HAP-1 (cell line): ENCODE results near the gene LRIG1.

Experiments
- DNase-seq, 2 experiments: peaks; one replicate each; pipeline ENCODE4 v3.0.0-alpha.2; 2016 to 2020; ENCODE audit warnings: low spot score in 2 of 2
- H3K27me3 ChIP-seq: fragments of 250-450 bp; sonication (Bioruptor Pico); 2 replicates; pipeline ENCODE4 v1.5.1; 2020; ENCODE audit warnings: low read depth, mild to moderate bottlenecking, moderate library complexity
- H3K36me3 ChIP-seq: fragments of 250-450 bp; sonication (Bioruptor Pico); replicated peaks from 2 replicates; pipeline ENCODE4 v1.5.1; 2020; ENCODE audit warnings: mild to moderate bottlenecking
- H3K4me1 ChIP-seq: fragments of 250-450 bp; sonication (Bioruptor Pico); 2 replicates; pipeline ENCODE4 v1.5.1; 2020; ENCODE audit warnings: mild to moderate bottlenecking
- H3K4me3 ChIP-seq: fragments of 250-450 bp; sonication (Bioruptor Pico); 2 replicates; pipeline ENCODE4 v1.5.1; 2020; ENCODE audit warnings: mild to moderate bottlenecking, moderate library complexity
- H3K9me3 ChIP-seq: fragments of 250-450 bp; sonication (Bioruptor Pico); 2 replicates; pipeline ENCODE4 v1.5.1; 2020; ENCODE audit warnings: mild to moderate bottlenecking, moderate library complexity
- in situ Hi-C: fragments of 300-500 bp; cut with MboI; formaldehyde crosslinking; loops from 3 replicates; pipeline ENCODE4 v1.14.3; 2020; ENCODE audit warnings: low sequenced_read_pairs, inconsistent platforms, mixed read lengths

The LRIG1 gene

GRCh38 chr3:66397745-66398144 lies 103.1 kb downstream of the LRIG1 start:
- no peaks in the 10 kb centered on the region for H3K27me3 ChIP-seq
- no peaks in the 10 kb centered on the region for H3K4me1 ChIP-seq
- in situ Hi-C loops: no loop called here
- no peaks in the 10 kb centered on the region for H3K36me3 ChIP-seq
- H3K9me3 ChIP-seq: no peaks in the 10 kb centered on the region
- DNase-seq: no peak
- H3K4me3 ChIP-seq: no peak overlapping the region

GRCh38 chr3:66396888-66397287 lies 103.9 kb downstream of the LRIG1 start:
- no peaks in the 10 kb centered on the region for H3K27me3 ChIP-seq
- no peak for DNase-seq
- H3K9me3 ChIP-seq: no peaks in the 10 kb centered on the region
- no peak overlapping the region for H3K4me3 ChIP-seq
- in situ Hi-C loops: no loop called here
- no peaks in the 10 kb centered on the region for H3K4me1 ChIP-seq
- H3K36me3 ChIP-seq: no peaks in the 10 kb centered on the region

GRCh38 chr3:66396161-66396760 lies 104.6 kb downstream of the LRIG1 start:
- no peaks in the 10 kb centered on the region for H3K4me1 ChIP-seq
- H3K36me3 ChIP-seq: no peaks in the 10 kb centered on the region
- H3K27me3 ChIP-seq: no peaks in the 10 kb centered on the region
- no peak overlapping the region for H3K4me3 ChIP-seq
- H3K9me3 ChIP-seq: no peaks in the 10 kb centered on the region
- in situ Hi-C loops: no loop called here
- no peak for DNase-seq

- Histone ChIP-seq H3K4me3 (no peak overlapping the region), H3K36me3 (no peaks in the 10 kb centered on the region), H3K9me3 (no peaks in the 10 kb centered on the region), H3K27me3 (no peaks in the 10 kb centered on the region), H3K4me1 (no peaks in the 10 kb centered on the region)
- in situ Hi-C loops: no loop called here
- DNase-seq: no peak
Observed at GRCh38 chr3:66395635-66396034, 105.2 kb downstream of the LRIG1 start.

GRCh38 chr3:66394753-66395249 lies 106.0 kb downstream of the LRIG1 start:
- H3K4me1 ChIP-seq: no peaks in the 10 kb centered on the region
- no peak for DNase-seq
- no peak overlapping the region for H3K4me3 ChIP-seq
- H3K36me3 ChIP-seq: no peaks in the 10 kb centered on the region
- H3K27me3 ChIP-seq: no peaks in the 10 kb centered on the region
- H3K9me3 ChIP-seq: no peaks in the 10 kb centered on the region
- in situ Hi-C loops: no loop called here

GRCh38 chr3:66394019-66394752 lies 106.6 kb downstream of the LRIG1 start:
- no peak for DNase-seq
- Histone ChIP-seq H3K4me3 (no peak overlapping the region), H3K9me3 (no peaks in the 10 kb centered on the region), H3K27me3 (no peaks in the 10 kb centered on the region), H3K4me1 (no peaks in the 10 kb centered on the region), H3K36me3 (no peaks in the 10 kb centered on the region)
- in situ Hi-C loops: no loop called here

- H3K9me3 ChIP-seq: no peaks in the 10 kb centered on the region
- in situ Hi-C loops: no loop called here
- no peaks in the 10 kb centered on the region for H3K4me1 ChIP-seq
- H3K27me3 ChIP-seq: no peaks in the 10 kb centered on the region
- no peaks in the 10 kb centered on the region for H3K36me3 ChIP-seq
- no peak overlapping the region for H3K4me3 ChIP-seq
- DNase-seq: no peak
Observed at GRCh38 chr3:66393333-66394005, 107.4 kb downstream of the LRIG1 start.

- no peaks in the 10 kb centered on the region for H3K9me3 ChIP-seq
- H3K4me1 ChIP-seq: no peaks in the 10 kb centered on the region
- H3K27me3 ChIP-seq: no peaks in the 10 kb centered on the region
- in situ Hi-C loops: no loop called here
- no peak for DNase-seq
- H3K36me3 ChIP-seq: no peaks in the 10 kb centered on the region
- no peak overlapping the region for H3K4me3 ChIP-seq
Observed at GRCh38 chr3:66392966-66393332, 107.9 kb downstream of the LRIG1 start.

- Histone ChIP-seq H3K9me3 (no peaks in the 10 kb centered on the region), H3K27me3 (no peaks in the 10 kb centered on the region), H3K36me3 (no peaks in the 10 kb centered on the region), H3K4me1 (no peaks in the 10 kb centered on the region), H3K4me3 (no peak overlapping the region)
- no peak for DNase-seq
- in situ Hi-C loops: no loop called here
Observed at GRCh38 chr3:66392512-66392911, 108.3 kb downstream of the LRIG1 start.

- H3K4me3 ChIP-seq: no peak overlapping the region
- H3K27me3 ChIP-seq: no peaks in the 10 kb centered on the region
- no peaks in the 10 kb centered on the region for H3K4me1 ChIP-seq
- peaks cover 8% of the 10 kb centered on the region for H3K36me3 ChIP-seq
- in situ Hi-C loops: no loop called here
- DNase-seq: no peak
- peaks cover 2% of the 10 kb centered on the region; the same call in 1 of the 2 replicates for H3K9me3 ChIP-seq
Observed at GRCh38 chr3:66390013-66390412, 110.8 kb downstream of the LRIG1 start.

GRCh38 chr3:66386925-66387650 lies 113.7 kb downstream of the LRIG1 start:
- in situ Hi-C loops: no loop called here

GRCh38 chr3:66386011-66386924 lies 114.6 kb downstream of the LRIG1 start:
- DNase-seq: no peak
- Histone ChIP-seq H3K4me3 (no peak overlapping the region), H3K9me3 (peaks cover 2% of the 10 kb centered on the region; the same call in 1 of the 2 replicates), H3K4me1 (no peaks in the 10 kb centered on the region), H3K27me3 (no peaks in the 10 kb centered on the region), H3K36me3 (peaks cover 21% of the 10 kb centered on the region)
- in situ Hi-C loops: no loop called here

More at GRCh38 chr3:66386925-66387650, 113.7 kb downstream of the LRIG1 start:
- no peak for DNase-seq
- Histone ChIP-seq H3K27me3 (no peaks in the 10 kb centered on the region), H3K36me3 (peaks cover 20% of the 10 kb centered on the region), H3K4me3 (no peak overlapping the region), H3K4me1 (no peaks in the 10 kb centered on the region), H3K9me3 (peaks cover 2% of the 10 kb centered on the region; the same call in 1 of the 2 replicates)

- Histone ChIP-seq H3K9me3 (peaks cover 2% of the 10 kb centered on the region; the same call in 1 of the 2 replicates), H3K27me3 (no peaks in the 10 kb centered on the region), H3K36me3 (peaks cover 27% of the 10 kb centered on the region), H3K4me3 (no peak overlapping the region), H3K4me1 (no peaks in the 10 kb centered on the region)
- no peak for DNase-seq
- in situ Hi-C loops: no loop called here
Observed at GRCh38 chr3:66385066-66385465, 115.8 kb downstream of the LRIG1 start.
